Gastrocnemius medialis (tissue), 4 donors: ENCODE results near the gene KLHDC10. TPM values are rescaled to one million over a fixed set of nuclear protein-coding genes. Genes with fewer than 3 reads are reported as not detected.

ENCODE experiments used
- ATAC-seq, 2 donors: fragments of 150-250 bp; one replicate each; pipeline ENCODE4 v1.9.1; 2016
- DNase-seq, 2 donors: peaks; one replicate each; pipeline ENCODE4 v3.0.0-alpha.2; 2019
- H3K27ac ChIP-seq, 4 donors: fragments of 200-600 bp; sonication (generic); 1 replicate in 1 of 4; 2 replicates in 3 of 4; pipeline ENCODE4 v1.5.1; 2016 to 2018; ENCODE audit warnings: mild to moderate bottlenecking in 2 of 4, moderate library complexity in 1 of 4
- H3K27me3 ChIP-seq, 3 donors: fragments of 200-600 bp; sonication (generic) in 2 of 3; 1 replicate in 1 of 3; 2 replicates in 2 of 3; pipeline versions ENCODE4 v1.5.1 to v1.6.0; 2016 to 2019; ENCODE audit warnings: mild to moderate bottlenecking in 1 of 3, moderate library complexity in 1 of 3
- H3K36me3 ChIP-seq, 2 donors: fragments of 200-600 bp; sonication (generic) in 1 of 2; one replicate each; pipeline ENCODE4 v1.5.1; 2017 to 2018
- H3K4me1 ChIP-seq, 2 donors: fragments of 200-600 bp; sonication (generic) in 1 of 2; one replicate each; pipeline ENCODE4 v1.5.1; 2016 to 2017; ENCODE audit warnings: mild to moderate bottlenecking in 2 of 2
- H3K4me3 ChIP-seq, 4 donors: fragments of 200-600 bp; sonication (generic) in 3 of 4; 1 replicate in 1 of 4; 2 replicates in 3 of 4; pipeline ENCODE4 v1.5.1; 2016 to 2019; ENCODE audit warnings: mild to moderate bottlenecking in 2 of 4
- H3K9me3 ChIP-seq, 3 donors: fragments of 200-600 bp; sonication (generic) in 2 of 3; 1 replicate in 1 of 3; 2 replicates in 2 of 3; pipeline ENCODE4 v1.5.1; 2016 to 2019
- POLR2A ChIP-seq, 2 donors: fragments of 450-650 bp; IDR thresholded peaks; one replicate each; pipeline ENCODE4 v1.6.1; 2017; ENCODE audit warnings: antibody characterized with exemption in 2 of 2, mild to moderate bottlenecking in 2 of 2, moderate library complexity in 2 of 2
- in situ Hi-C, 4 donors: fragments of 200-750 bp; cut with MboI; loops; one replicate each; pipeline versions ENCODE4 v1.15.0 to v1.8.0; 2017; ENCODE audit warnings: low sequenced_read_pairs in 4 of 4
- intact Hi-C: fragments of 100-400 bp; cut with DNase I; formaldehyde crosslinking; loops from one replicate; pipeline ENCODE4 v1.15.1; 2023; ENCODE audit warnings: low total_unique reads
- total RNA-seq, 4 donors: library from RNA; depleted of rRNA; stranded (reverse); fragments of >200 nt; gene quantifications; one replicate each; pipeline versions ENCODE4 v1.1.0 to v1.2.3, GENCODE V29; 2016
- TF ChIP-seq, protein P1 (sequence below), 5 experiments: fragments of 450-650 bp in 3 of 5; fragments of 200-600 bp in 2 of 5; sonication (generic) in 2 of 5; IDR thresholded peaks in 4 of 5; conservative IDR thresholded peaks in 1 of 5; 1 replicate in 4 of 5; 2 replicates in 1 of 5; pipeline ENCODE4 v1.5.1; 2016 to 2019; ENCODE audit warnings: antibody characterized with exemption in 5 of 5, mild to moderate bottlenecking in 3 of 5, moderate library complexity in 3 of 5

KLHDC10 gene
- total RNA-seq, 4 donors from 2014 or later, result 27.6 to 46.0 (median 34.5) TPM

DNA sequence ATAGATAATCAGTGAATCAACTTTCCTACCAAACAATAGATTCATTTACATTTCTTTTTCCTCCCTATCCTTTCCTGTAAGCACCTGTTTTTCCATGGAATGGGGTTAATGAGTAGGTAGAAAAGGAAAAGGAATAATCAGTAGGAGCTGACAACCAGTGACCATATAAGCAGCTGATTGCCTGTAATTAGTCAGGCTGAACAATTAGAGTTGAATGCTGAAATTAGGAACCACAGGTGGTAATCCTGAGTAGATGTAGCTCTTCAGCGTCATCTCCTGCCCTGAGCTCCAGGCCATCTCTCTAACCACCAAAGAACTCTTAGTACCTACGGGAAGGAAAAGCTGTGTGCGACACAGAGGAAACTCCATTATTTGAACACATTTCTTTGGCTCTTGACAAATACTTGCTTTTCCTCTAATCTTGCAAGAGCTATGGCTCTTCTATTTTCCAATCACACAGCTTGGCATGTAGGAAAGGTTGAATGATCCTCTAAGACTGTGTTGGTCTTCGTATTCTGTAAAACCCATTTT, 63.8 kb downstream of the KLHDC10 start:
- Histone ChIP-seq H3K9me3 (no peaks in the 10 kb centered on the region), H3K36me3 (peaks cover 0 to 29% of the 10 kb centered on the region in 2 donors), H3K4me1 (no peaks in the 10 kb centered on the region), H3K27ac (no peak overlapping the region), H3K27me3 (no peaks in the 10 kb centered on the region), H3K4me3 (no peak overlapping the region)
- ATAC-seq, result no peak
- no peak for DNase-seq
- intact Hi-C loops, result no loop called here
- in situ Hi-C loops, result no loop called here
- TF ChIP-seq, protein P1, sequence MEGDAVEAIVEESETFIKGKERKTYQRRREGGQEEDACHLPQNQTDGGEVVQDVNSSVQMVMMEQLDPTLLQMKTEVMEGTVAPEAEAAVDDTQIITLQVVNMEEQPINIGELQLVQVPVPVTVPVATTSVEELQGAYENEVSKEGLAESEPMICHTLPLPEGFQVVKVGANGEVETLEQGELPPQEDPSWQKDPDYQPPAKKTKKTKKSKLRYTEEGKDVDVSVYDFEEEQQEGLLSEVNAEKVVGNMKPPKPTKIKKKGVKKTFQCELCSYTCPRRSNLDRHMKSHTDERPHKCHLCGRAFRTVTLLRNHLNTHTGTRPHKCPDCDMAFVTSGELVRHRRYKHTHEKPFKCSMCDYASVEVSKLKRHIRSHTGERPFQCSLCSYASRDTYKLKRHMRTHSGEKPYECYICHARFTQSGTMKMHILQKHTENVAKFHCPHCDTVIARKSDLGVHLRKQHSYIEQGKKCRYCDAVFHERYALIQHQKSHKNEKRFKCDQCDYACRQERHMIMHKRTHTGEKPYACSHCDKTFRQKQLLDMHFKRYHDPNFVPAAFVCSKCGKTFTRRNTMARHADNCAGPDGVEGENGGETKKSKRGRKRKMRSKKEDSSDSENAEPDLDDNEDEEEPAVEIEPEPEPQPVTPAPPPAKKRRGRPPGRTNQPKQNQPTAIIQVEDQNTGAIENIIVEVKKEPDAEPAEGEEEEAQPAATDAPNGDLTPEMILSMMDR (IDR thresholded peaks at IDR 0.05 in 4 of 5, conservative IDR thresholded peaks at IDR 0.05 in 1 of 5), result no peak
- TF ChIP-seq POLR2A (IDR thresholded peaks at IDR 0.05), result no peak

DNA sequence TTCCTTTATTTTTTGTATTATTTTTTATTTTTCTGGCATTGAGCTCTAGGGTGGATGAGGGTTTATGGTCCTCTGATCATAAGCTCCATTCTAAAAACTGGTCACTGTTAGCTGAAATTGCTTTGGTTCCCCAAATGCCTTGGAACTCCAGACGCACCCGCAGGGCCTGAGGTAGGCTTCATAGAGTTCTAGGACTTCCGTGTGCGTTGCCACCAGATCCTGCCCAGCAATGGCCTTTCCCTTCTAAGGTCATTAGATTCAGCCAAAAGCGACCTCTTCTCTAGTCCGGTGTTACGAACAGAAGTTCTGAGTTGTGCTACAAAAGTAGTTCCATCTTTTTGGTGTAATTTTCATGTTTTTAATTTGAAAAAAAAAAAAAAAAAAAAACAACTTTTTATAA, 64.4 kb downstream of the KLHDC10 start:
- TF ChIP-seq, protein P1 (IDR thresholded peaks at IDR 0.05 in 4 of 5, conservative IDR thresholded peaks at IDR 0.05 in 1 of 5), result no peak
- TF ChIP-seq POLR2A (IDR thresholded peaks at IDR 0.05), result no peak
- H3K36me3 ChIP-seq, result peaks cover 0 to 23% of the 10 kb centered on the region in 2 donors
- H3K27ac ChIP-seq, result no peak overlapping the region
- intact Hi-C loops, result loop anchor here (1.0 kb wide), 1 partner anchor 35 kb away; no protein-coding TSS in a partner anchor
- no peak overlapping the region for H3K4me3 ChIP-seq
- H3K9me3 ChIP-seq, result no peaks in the 10 kb centered on the region
- H3K27me3 ChIP-seq, result no peaks in the 10 kb centered on the region
- in situ Hi-C loops, result no loop called here
- DNase-seq (no peak), ATAC-seq (no peak)
- H3K4me1 ChIP-seq, result no peaks in the 10 kb centered on the region

DNA sequence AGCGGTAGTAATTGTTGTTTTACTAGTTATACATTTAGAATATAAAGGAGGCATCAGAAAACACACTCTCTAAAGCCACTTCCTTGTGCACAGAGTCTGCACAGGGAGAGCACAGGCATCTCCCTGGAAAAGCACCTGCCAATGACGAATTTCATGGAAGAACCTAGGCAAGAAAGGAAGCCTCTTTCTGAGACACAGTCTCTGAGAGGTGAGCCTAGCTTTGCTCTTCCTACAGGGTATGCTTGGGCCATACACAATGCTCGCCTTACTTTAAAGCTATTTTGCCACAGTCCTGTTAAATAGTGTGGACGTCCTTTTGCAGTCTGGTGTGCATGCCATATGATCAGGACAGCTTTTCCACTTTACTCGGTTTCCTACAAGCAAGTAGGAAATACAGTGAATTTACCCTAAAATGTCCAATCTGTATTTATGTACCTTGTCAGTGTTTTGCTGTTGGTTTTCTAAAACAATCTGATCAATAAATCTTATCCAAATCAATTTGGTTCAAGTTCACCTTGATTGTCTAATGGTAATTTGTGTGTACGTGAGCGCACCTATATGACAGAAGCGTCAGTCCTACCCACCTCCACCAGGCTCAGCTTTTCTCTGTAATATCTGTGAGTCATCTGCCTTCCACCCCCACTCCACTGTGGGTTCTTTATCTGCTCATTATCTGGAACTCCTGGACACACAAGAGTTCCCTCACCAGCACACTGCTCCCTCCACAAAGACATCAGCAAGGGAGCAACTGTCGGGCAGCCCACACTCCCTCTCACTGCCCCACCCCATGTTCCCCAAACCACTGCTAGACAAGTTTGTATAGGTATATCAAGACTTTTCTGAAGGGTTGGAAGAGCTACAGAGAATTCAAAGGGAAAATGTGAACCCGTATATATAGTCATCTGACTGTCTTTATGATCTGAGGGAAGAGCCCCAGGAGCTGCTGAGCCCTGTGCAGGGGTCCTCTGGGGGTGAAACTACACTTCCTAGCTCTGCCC, 65.2 kb downstream of the KLHDC10 start:
- in situ Hi-C loops, result no loop called here
- H3K27me3 ChIP-seq, result no peaks in the 10 kb centered on the region
- DNase-seq (no peak), ATAC-seq (no peak)
- H3K27ac ChIP-seq, result no peak overlapping the region
- H3K4me3 ChIP-seq, result no peak overlapping the region
- no peaks in the 10 kb centered on the region for H3K4me1 ChIP-seq
- peaks cover 0 to 16% of the 10 kb centered on the region in 2 donors for H3K36me3 ChIP-seq
- TF ChIP-seq, protein P1 (IDR thresholded peaks at IDR 0.05 in 4 of 5, conservative IDR thresholded peaks at IDR 0.05 in 1 of 5), result no peak
- TF ChIP-seq POLR2A (IDR thresholded peaks at IDR 0.05), result no peak
- no peaks in the 10 kb centered on the region for H3K9me3 ChIP-seq
- intact Hi-C loops, result loop anchor here (1.0 kb wide), 1 partner anchor 36 kb away; no protein-coding TSS in a partner anchor

DNA sequence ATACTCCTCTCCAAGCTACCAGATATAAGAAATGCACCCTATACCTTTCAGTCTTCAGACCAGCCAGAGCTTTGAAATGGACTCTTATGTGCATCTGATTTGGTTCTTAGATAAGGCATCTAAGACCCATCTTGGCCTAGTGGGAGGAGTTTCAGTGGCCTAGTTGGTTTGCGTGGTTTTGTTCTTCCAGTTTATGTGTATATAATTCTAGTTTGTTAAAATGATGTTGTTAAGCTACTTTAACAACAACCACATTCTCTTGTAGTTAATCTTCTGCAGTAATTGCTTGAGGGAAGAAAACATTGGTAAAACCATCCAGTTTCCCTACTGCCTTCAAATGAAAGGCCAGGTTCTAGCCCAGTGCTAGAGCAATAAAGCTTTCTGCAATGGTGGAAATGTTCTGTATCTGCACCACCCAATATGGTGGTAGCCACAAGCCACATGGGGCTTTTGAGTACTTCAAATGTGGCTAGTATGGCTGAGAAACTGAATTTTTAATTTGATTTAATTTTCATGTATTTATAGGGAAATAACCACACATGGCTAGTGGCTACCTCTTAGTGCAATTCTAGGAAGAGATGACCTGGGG, 66.3 kb downstream of the KLHDC10 start:
- intact Hi-C loops, result no loop called here
- Histone ChIP-seq H3K9me3 (no peaks in the 10 kb centered on the region), H3K27ac (no peak overlapping the region), H3K4me1 (no peaks in the 10 kb centered on the region), H3K27me3 (no peaks in the 10 kb centered on the region), H3K4me3 (no peak overlapping the region), H3K36me3 (peaks cover 0 to 4% of the 10 kb centered on the region in 2 donors)
- TF ChIP-seq, protein P1 (IDR thresholded peaks at IDR 0.05 in 4 of 5, conservative IDR thresholded peaks at IDR 0.05 in 1 of 5), result no peak
- TF ChIP-seq POLR2A (IDR thresholded peaks at IDR 0.05), result no peak
- in situ Hi-C loops, result no loop called here
- DNase-seq, result no peak
- no peak for ATAC-seq
